AG09319 (cell line): Measurements from ENCODE around the gene PRKD1.
"Not testable (repeated sequence)": the region's sequence is repeated elsewhere in the genome, so short reads cannot be mapped to it uniquely, and the experiment has no call there.

ENCODE experiments used
- DNase-seq: peaks from one replicate; pipeline ENCODE4 v3.0.0-alpha.2; 2010; ENCODE audit warnings: low read depth; ENCODE audit errors: extremely low read depth
- CTCF ChIP-seq: IDR thresholded peaks from 2 replicates; pipeline ENCODE4 v1.5.1; 2011; ENCODE audit warnings: low read depth, mild to moderate bottlenecking, inconsistent platforms, low read length, moderate library complexity

PRKD1 gene

GRCh38 chr14:29706700-29707099 is 220.9 kb downstream of the PRKD1 start:
- no peak for TF ChIP-seq CTCF
- DNase-seq, result no peak

- TF ChIP-seq CTCF, result no peak
- DNase-seq, result no peak
Measured at GRCh38 chr14:29705801-29706200, 221.8 kb downstream of the PRKD1 start.

- not testable (repeated sequence) for DNase-seq
Measured at GRCh38 chr14:29689597-29689996, 238.1 kb downstream of the PRKD1 start.

GRCh38 chr14:29687866-29688265 is 239.8 kb downstream of the PRKD1 start:
- no peak for DNase-seq
- TF ChIP-seq CTCF, result no peak

- TF ChIP-seq CTCF, result no peak
Measured at GRCh38 chr14:29687071-29687765, 240.4 kb downstream of the PRKD1 start.

GRCh38 chr14:29684926-29685325 is 242.7 kb downstream of the PRKD1 start:
- no peak for DNase-seq

More at GRCh38 chr14:29687071-29687765, 240.4 kb downstream of the PRKD1 start:
- DNase-seq, result no peak

GRCh38 chr14:29682789-29683188 is 244.9 kb downstream of the PRKD1 start:
- TF ChIP-seq CTCF, result no peak

More at GRCh38 chr14:29684926-29685325, 242.7 kb downstream of the PRKD1 start:
- TF ChIP-seq CTCF, result no peak

GRCh38 chr14:29681316-29681715 is 246.3 kb downstream of the PRKD1 start:
- TF ChIP-seq CTCF, result no peak
- no peak for DNase-seq

More at GRCh38 chr14:29682789-29683188, 244.9 kb downstream of the PRKD1 start:
- no peak for DNase-seq
